Right renal pelvis (tissue), 4 donors: ENCODE measurements around the gene ZNF790. TPM values are rescaled to one million over a fixed set of nuclear protein-coding genes. Genes with fewer than 3 reads are reported as not detected.
"Not testable (repeated sequence)": the region's sequence is repeated elsewhere in the genome, so short reads cannot be mapped to it uniquely, and the experiment has no call there.

Experiments used
- DNase-seq, 4 donors: peaks; one replicate each; pipeline ENCODE4 v3.0.0-alpha.2; 2013; ENCODE audit warnings: low read depth in 4 of 4, low spot score in 3 of 4, missing footprints in 1 of 4
- polyA plus RNA-seq, 4 donors: library from polyadenylated mRNA; unstranded; fragments of 120-200 nt; gene quantifications; one replicate each; pipeline ENCODE4 v1.2.1, GENCODE V29; 2013; ENCODE audit not compliant: insufficient read length in 4 of 4

The ZNF790 gene
- 10 to 100 TPM in 3 of 4 donors, 1 to 10 TPM in 1; 9.9 to 14.8 (median 11.5) TPM for polyA plus RNA-seq

DNA sequence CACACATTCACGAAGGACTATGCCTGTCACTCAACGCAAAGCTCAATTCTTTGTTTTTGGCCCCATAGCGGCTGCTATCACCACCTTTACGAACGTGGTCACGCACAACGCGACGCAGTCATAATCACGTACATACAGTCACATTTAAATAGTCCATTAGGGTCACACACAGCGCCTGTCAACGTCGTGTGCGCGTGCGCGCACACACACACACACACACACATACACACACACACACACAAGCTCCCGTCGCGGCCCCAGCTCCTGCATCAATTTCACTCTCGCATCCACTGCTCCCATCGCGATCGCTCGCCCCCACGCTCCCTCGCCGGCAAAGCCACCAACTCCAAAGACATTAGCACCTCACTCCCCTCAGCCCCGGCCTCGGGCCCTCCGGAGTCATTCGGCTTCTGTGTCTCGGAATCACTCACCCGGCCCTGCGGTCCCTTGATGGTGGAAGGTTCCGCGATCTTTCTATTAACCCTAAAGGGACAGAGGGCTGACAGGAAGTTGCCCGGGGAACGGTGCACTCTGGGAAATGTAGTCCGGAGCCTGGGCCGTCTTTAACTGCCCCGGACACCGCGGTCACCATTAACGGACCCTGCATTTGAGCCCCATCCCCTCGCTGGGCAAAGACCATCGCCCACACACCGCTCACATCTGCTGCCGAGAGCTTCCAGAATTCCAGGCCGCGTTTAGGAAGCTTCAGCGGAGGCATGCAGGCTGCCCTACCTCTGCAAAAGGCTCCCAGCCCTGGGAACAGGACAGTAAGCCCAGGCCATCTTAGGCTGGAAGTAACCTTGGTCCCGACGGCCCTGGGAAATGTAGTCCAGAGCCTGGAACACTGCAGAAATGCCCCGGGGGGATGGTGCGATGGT is at the start of gene ZNF790:
Gene ZNF790, minus strand, starts transcription at position 482 of the 878 bp plus-strand sequence. CDS start 12,768 bp downstream, outside the sequence.
- DNase-seq: peak; percentile 89 to 94 (median 92)

DNA sequence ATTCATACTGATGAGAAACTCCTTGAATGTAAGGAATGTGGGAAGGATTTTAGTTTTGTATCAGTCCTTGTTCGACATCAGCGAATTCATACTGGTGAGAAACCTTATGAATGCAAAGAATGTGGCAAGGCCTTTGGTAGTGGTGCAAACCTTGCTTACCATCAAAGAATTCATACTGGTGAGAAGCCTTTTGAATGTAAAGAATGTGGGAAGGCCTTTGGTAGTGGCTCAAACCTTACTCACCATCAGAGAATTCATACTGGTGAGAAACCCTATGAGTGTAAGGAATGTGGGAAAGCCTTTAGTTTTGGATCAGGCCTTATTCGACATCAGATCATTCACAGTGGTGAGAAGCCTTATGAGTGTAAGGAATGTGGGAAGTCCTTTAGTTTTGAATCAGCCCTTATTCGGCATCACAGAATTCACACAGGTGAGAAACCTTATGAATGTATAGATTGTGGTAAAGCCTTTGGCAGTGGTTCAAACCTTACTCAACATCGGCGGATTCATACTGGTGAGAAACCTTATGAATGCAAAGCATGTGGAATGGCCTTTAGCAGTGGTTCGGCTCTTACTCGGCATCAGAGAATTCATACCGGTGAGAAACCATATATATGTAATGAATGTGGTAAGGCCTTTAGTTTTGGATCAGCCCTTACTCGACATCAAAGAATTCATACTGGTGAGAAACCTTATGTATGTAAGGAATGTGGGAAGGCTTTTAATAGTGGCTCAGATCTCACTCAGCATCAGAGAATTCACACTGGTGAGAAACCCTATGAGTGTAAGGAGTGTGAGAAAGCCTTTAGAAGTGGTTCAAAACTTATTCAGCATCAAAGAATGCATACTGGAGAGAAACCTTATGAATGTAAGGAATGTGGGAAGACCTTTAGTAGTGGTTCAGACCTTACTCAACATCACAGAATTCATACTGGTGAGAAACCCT is 39.1 kb upstream of the ZNF790 start:
- no peak for DNase-seq

DNA sequence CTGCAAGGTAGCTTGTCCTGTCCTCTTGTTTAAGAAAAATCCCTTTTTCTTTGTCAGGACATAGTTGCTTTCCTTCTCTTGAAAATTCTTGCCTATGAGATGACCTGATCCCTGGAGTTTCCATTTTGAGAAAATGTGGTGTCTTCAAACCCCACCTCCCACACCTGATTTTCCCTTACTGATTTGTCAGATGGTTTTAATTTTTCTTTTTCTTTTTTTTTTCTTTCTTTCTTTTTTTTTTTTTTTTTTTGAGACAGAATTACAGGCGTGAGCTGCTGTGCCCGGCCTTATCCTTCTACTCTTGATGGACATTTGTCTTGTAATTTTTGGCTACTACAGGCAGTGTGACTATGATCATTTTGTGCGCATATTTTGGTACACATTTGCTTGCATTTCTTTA is 13.7 kb upstream of the ZNF790 start:
- DNase-seq: no peak

- DNase-seq: peak; percentile 92 to 95 (median 94)
These were observed 12.6 kb upstream of the ZNF790 start, which contains the start of gene ZNF345 for GRCh38 chr19:36850559-36851442. Gene ZNF345, plus strand, starts transcription at chr19:36850876. Its CDS starts 25,955 bp downstream, at chr19:36876831.

- peak; percentile 83 to 90 (median 86) for DNase-seq
These were observed 11.7 kb upstream of the ZNF790 start for GRCh38 chr19:36849701-36850558.

DNA sequence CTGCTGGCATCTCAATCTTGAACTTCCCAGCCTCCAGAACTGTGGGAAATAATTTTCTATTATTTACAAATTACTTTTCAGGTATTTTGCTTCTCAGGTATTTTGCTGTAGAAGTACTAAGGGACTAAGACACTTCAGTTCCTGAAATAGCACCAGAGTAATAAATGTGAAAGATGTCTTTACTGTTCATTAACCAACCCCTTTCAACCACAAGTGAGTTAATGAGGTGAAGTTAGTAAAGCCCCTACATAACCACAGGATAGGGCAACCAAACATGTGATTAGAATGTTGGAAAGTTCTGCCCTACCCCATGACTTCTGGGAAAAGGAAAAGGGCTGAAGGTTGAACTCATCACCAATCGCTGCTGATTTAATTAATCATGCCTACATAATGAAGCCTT is 9.8 kb upstream of the ZNF790 start:
- no peak for DNase-seq

- DNase-seq: no peak
These were observed 667 bp upstream of the ZNF790 start for GRCh38 chr19:36838784-36839324.

- DNase-seq: no peak
These were observed 846 bp downstream of the ZNF790 start for GRCh38 chr19:36837176-36837905.

DNA sequence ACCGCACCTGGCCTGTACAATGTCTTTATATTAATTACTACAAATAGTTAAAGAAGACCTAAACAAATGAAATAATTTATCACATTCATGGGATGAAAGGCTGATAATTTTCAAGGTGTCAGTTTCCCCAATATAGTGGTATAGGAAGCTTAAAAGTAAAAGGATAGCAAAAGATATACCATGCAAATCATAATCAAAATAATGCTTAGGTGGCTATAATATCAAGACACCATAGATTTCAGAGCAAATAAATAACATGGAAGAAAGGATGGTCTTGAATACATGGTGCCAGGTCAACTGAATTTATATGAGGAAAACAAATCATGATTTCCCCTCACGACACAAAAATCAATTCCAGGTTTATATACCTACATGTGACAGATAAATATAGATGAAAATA is 4.8 kb downstream of the ZNF790 start:
- no peak for DNase-seq

DNA sequence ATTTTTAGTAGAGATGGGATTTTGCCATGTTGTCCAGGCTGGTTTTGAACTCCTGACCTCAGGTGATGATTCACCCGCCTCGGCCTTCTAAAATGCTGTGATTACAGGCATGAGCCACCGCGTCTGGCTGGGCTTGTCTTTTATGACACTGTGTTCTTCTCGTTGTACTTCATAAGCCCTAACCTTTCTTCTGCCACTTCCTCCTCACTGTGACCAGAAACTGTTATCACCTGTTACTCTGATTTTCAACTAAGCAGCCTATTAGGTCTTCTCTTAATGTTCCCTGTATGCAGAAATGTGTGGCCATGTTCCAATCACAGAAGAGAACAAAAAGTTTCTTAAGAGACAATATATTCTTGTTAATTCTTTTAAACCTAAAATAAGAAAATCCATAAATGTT is 16.4 kb downstream of the ZNF790 start:
- no peak for DNase-seq

DNA sequence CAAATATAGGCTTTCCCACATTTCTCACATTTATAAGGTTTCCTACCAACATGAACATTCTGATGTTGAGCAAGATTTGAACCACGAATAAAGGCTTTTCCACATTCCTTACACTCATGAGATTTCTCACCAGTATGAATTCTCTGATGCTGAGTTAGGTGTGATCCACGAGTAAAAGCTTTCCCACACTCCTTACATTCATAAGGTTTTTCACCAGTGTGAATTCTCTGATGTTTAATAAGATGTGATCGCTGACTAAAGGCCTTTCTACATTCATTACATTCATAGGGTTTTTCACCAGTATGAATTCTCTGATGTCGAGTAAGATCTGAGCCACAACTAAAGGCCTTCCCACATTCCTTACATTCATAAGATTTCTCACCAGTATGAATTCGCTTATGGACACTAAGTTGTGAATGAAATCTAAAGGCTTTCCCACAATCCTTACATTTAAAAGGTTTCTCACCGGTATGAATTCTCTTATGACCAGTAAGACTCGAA is 19.0 kb downstream of the ZNF790 start:
- DNase-seq: no peak

GRCh38 chr19:36807029-36807428 is 31.2 kb downstream of the ZNF790 start:
- DNase-seq: no peak

DNA sequence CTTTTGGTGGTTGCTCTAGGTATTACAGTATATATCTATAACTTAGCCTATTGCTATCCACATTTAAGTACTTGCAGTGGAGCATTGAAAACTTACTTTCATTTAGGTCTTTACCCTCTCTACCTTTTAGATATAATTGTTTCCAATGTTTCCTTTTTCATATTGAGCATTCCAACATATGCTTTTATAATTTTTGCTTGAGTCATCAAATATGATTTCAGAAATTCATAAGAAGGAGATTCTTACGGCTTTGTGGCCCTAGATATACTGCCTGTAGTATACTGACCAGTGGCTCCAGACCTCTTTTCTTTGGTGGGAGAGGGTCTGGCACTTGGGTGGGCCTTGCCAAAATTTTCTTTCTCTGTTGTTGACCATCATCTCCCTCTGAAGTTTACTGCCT is 32.8 kb downstream of the ZNF790 start:
- no peak for DNase-seq

GRCh38 chr19:36797786-36798108 is 40.4 kb downstream of the ZNF790 start:
- no peak for DNase-seq

GRCh38 chr19:36796714-36796992 is 41.5 kb downstream of the ZNF790 start:
- DNase-seq: no peak

GRCh38 chr19:36791420-36792141 is 46.6 kb downstream of the ZNF790 start:
- DNase-seq: not testable (repeated sequence)

- DNase-seq: no peak
These were observed 62.4 kb downstream of the ZNF790 start for GRCh38 chr19:36775768-36776167.

DNA sequence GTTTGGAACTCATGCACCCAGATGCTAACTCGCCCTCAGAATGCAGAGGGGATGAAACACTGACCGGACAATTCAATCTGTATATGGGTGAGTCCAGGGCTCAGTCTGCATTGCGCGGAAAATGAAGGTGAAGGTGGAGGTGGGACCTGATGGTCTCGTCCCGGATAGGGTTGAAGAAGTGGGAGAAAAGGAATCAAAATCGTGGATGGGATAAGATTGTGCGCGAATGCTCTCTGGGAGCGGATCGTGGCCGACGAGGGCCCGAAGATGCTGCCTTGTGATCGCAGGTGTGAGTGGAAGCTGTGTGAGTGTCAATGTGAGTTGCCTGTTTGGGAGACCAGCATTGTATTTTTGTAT is 65.0 kb downstream of the ZNF790 start:
- DNase-seq: no peak
